NCI-H446 treated with DMSO at 0.1 percent for 48 hours (cell line): ENCODE results near the gene ZNF26.
A peak's percentile ranks its signal among the peaks of the same experiment; 100 is the strongest.
"Not testable (repeated sequence)": the region's sequence is repeated elsewhere in the genome, so short reads cannot be mapped to it uniquely, and the experiment has no call there.

Experiments used
- DNase-seq: peaks from one replicate; lab custom pipeline; 2025; lab: John Stamatoyannopoulos, UW

ZNF26 gene

GRCh38 chr12:132986001-132986884, at the start of gene ZNF26:
TSS of gene ZNF26 (plus strand) at chr12:132986367. CDS start at chr12:132986841, 474 bp downstream.
- peak; percentile 85 for DNase-seq

- DNase-seq: not testable (repeated sequence)
These were observed 49.2 kb upstream of the ZNF26 start for GRCh38 chr12:132936921-132937320.

- DNase-seq: no peak
These were observed 48.7 kb upstream of the ZNF26 start for GRCh38 chr12:132937476-132937875.

GRCh38 chr12:132938807-132939206, 47.4 kb upstream of the ZNF26 start:
- not testable (repeated sequence) for DNase-seq

GRCh38 chr12:132940071-132940719, 46.0 kb upstream of the ZNF26 start:
- DNase-seq: no peak

- DNase-seq: no peak
These were observed 44.7 kb upstream of the ZNF26 start for GRCh38 chr12:132941336-132941954.

GRCh38 chr12:132942611-132943010, 43.6 kb upstream of the ZNF26 start:
- no peak for DNase-seq

GRCh38 chr12:132945806-132946205, 40.4 kb upstream of the ZNF26 start:
- no peak for DNase-seq

- DNase-seq: no peak
These were observed 39.8 kb upstream of the ZNF26 start for GRCh38 chr12:132946246-132946820.

- no peak for DNase-seq
These were observed 37.8 kb upstream of the ZNF26 start for GRCh38 chr12:132948146-132949066.

GRCh38 chr12:132949936-132950837, 36.0 kb upstream of the ZNF26 start:
- no peak for DNase-seq

- DNase-seq: no peak
These were observed 35.2 kb upstream of the ZNF26 start for GRCh38 chr12:132950844-132951535.

GRCh38 chr12:132951649-132952048, 34.5 kb upstream of the ZNF26 start:
- DNase-seq: no peak

GRCh38 chr12:132952371-132953162, 33.6 kb upstream of the ZNF26 start:
- no peak for DNase-seq

- no peak for DNase-seq
These were observed 33.1 kb upstream of the ZNF26 start for GRCh38 chr12:132953163-132953425.

GRCh38 chr12:132953771-132954170, 32.4 kb upstream of the ZNF26 start:
- no peak for DNase-seq

- no peak for DNase-seq
These were observed 31.6 kb upstream of the ZNF26 start for GRCh38 chr12:132954471-132955048.

GRCh38 chr12:132955094-132956010, 30.8 kb upstream of the ZNF26 start:
- peak; percentile 14 for DNase-seq
